GM19395 (cell line): Measurements from ENCODE around the gene MUC16.
"Not testable (repeated sequence)": the region's sequence is repeated elsewhere in the genome, so short reads cannot be mapped to it uniquely, and the experiment has no call there.

Experiments used
- ATAC-seq: cut with Tn5 transposase; IDR thresholded peaks from one replicate; pipeline ENCODE4 v1.9.1; 2021; ENCODE audit warnings: mild to moderate bottlenecking, moderate library complexity; ENCODE audit not compliant: unreplicated experiment

Gene MUC16

DNA sequence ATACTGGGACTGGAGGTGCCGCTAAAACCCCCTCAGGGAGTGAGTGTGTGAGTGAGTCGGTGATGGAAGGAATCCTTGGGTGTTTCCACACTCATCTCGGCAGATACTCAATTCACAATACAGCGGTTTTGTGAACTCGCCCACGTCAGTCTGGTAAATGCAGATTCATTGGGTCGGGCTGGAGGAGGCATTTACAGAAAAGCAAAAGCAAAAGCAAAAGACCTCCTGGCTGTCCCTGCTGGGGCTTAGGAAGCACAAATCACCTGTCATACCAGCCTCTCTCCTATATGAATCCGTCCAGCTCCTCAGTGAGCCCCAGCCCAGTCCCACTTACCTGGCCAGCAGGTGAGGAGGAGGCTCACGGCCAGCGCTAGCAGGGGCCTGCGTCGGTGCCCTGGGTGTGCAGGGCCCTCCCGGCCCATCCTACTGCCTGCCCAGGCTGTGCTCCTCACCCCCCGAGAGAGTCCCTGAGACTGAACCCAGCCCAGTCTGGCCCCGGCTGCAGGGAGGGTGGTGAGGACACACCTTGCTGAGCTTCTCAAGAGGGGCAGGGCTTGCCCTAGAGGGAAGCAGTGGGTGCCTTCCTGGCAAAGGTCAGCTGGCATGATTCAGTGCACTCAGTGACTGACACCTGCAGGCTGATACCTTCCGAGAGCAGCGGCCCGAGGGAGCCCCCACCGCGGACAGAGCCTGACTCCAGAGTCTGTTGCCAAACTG, at the start of gene MUC16:
MUC16 (minus strand) TSS at position 475 of the 717 bp plus-strand sequence.
- no peak for ATAC-seq

- no peak for ATAC-seq
Observed at GRCh38 chr19:9058905-9059667, 48.9 kb upstream of the MUC16 start.

DNA sequence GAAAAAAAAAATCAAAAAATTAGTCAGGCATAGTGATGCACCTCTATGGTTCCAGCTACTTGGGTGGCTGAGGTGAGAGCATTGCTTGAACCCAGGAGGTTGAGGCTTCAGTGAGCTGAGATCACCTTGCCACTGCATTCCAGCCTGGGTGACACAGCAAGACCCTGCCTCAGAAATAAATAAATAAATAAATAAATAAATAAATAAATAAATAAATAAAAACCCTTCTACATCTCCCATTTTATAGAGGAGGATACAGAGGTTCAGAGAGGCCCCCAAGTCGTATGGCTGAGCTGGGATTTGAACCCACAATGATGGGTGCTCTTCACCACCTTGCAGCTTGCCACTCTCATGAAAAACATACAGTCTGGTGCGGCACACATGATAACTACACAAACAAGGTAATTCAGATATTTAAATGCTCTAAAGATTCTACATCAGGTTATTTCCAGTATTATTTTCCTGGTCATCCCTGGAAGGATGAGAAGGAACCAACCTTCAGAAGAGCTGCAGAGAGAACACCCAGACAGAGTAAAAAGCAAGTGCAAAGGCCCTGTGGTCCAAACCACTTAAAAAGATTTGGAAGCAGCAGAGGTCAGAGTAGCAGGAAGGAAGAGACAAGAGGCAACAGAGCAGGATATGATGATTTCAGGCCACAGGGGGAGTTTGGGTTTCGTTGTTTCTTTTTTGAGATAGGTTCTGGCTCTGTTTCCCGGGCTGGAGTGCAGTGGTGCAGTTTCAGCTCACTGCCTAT, 47.5 kb upstream of the MUC16 start:
- ATAC-seq = no peak

DNA sequence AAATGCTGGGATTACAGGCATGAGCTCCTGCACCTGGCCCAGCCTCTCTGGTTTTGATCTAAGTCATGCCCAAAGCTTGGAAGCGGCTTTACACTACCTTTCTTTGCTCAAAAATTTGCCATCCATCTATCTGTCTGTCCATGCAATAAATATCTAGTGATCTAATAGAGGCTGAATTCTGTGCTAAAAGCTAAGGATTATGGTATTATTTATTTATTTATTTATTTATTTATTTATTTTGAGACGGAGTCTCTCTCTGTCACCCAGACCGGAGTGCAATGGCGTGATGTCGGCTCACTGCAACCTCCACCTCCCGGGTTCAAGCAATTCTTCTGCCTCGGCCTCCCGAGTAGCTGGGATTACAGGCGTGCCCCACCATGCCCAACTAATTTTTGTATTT, 45.9 kb upstream of the MUC16 start:
- ATAC-seq = not testable (repeated sequence)

DNA sequence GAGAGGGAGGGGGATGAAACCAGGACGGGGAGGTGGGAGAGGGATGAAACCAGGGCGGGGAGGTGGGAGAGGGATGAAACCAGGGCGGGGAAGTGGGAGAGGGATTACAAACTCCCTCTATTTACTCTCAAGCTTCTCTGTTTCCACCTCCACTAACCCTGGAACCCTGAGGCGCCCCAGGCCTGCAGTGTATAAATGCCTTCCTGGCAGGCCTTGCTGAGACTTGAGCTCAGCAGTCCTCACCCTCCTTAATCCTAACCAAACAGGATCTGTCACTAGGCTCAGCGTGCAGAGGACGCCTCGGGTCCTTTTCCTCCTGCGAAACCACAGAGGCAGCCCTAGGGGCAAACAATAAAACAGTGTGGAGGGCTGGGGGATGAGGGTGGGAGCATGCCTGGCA, 44.6 kb upstream of the MUC16 start:
- ATAC-seq = no peak

DNA sequence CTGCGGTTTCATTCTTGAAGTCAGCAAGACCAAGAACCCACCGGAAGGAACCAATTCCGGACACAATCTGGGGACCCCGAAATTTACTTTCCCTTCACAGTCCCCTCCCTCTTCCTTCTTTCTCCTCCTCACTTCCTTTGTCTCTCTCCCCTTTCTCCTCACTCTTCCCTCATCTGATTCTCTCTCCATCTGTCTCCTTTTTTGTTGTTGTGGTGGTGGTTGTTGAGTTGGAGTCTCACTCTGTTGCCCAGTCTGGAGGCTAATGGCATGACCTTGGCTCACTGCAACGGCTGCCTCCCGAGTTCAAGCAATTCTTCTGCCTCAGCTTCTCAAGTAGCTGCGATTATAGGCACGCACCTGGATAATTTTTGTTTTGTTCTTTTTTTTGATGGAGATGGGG, 44.0 kb upstream of the MUC16 start:
- no peak for ATAC-seq

DNA sequence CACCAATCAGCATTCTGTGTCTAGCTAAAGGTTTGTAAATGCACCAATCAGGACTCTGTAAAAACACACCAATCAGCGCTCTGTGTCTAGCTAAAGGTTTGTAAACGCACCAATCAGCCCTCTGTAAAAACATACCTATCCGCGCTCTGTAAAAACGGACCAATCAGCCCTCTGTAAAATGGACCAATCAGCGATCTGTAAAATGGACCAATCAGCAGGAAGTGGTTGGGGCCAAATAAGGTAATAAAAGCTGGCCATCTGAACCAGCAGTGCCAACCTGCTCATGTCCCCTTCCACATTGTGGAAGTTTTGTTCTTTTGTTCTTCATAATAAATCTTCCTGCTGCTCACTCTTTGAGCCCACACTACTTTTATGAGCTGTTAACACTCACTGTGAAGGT, 43.5 kb upstream of the MUC16 start:
- not testable (repeated sequence) for ATAC-seq

GRCh38 chr19:9052894-9053293, 42.7 kb upstream of the MUC16 start:
- ATAC-seq = no peak

GRCh38 chr19:9046694-9047093, 36.5 kb upstream of the MUC16 start:
- ATAC-seq = no peak

DNA sequence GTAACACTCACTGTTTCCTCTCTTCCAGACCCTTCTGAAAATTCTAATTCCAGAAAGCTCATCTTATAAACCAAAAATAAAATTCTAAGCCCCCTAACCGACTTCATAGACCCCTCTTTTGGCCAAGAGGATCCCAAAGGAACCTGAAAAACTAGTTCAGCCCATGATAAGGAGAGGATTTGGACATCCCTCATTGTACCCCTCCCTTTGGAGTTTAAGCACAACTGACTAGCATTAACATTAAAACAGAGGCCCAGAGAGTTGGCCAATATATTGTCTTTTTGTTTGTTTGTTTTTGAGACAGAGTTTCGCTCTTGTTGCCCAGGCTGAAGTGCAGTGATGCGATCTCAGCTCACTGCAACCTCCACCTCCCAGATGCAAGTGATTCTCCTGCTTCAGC, 34.2 kb upstream of the MUC16 start:
- no peak for ATAC-seq

GRCh38 chr19:9043524-9043923, 33.3 kb upstream of the MUC16 start:
- ATAC-seq = no peak

GRCh38 chr19:9041023-9041422, 30.8 kb upstream of the MUC16 start:
- no peak for ATAC-seq

DNA sequence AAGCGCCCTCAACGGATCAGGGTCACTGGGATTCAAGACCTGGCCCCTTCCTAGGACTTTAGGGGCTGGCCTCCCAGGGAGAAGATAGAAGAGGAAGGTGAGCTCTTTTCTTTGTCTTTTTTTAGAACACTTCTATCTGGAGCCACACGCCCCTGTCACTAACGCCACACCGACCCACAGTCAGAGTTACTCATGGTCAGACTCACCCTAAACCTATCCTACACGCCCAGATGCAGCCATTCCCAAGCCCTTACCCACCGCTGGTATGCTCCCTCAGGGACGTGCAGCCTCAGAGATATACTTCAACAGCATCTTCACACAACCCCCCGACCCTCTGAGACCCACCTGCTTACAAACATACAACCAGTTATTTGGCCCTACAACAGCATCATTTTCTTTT, 29.9 kb upstream of the MUC16 start:
- no peak for ATAC-seq

DNA sequence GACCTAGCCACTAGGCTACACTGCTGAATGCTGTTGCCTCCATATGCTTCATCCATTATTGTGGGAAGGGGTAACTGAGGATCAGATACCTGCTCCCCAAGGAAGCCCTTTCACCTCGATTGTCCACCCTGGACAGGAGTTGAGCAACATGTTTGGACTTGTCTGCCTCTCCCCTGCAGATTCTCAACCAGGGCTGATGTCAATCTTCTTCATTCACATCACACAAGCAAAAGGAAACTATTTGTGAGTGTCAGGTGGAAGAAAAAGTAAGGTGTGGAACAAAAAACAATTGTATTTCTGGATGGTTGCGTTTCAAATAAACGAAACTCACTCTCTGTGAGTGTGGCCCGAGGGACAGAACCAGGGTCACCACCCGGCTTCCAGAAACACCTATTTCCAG, 29.5 kb upstream of the MUC16 start:
- no peak for ATAC-seq

DNA sequence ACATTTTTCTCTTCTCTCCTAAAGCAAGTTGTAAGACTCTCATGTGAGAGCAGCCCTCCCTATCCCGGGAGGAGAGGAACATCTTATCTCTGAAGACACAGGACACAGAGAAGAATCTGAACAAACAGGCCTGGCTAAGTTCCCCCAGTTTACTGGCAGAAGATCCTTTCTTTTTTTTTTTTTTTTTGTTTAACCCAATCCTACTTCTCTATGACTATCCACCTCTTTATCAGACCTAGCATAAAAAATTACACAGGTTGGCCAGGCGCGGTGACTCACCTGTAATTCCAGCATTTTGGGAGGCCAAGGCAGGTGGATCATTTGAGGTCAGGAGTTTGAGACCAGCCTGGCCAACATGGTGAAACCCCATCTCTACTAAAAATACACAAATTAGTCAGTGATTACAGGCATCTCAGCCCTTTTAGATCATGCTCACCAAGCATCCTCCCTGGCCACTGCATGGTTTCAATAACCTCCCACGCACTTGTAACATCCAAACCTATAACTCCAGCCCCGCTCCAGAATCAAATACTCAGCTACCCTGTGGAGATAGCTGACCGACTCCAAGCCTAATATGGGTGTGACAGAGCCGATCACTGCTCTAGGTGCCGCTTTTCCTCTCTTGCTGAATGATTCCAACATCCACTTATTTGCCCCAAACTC, 27.3 kb upstream of the MUC16 start:
- no peak for ATAC-seq

DNA sequence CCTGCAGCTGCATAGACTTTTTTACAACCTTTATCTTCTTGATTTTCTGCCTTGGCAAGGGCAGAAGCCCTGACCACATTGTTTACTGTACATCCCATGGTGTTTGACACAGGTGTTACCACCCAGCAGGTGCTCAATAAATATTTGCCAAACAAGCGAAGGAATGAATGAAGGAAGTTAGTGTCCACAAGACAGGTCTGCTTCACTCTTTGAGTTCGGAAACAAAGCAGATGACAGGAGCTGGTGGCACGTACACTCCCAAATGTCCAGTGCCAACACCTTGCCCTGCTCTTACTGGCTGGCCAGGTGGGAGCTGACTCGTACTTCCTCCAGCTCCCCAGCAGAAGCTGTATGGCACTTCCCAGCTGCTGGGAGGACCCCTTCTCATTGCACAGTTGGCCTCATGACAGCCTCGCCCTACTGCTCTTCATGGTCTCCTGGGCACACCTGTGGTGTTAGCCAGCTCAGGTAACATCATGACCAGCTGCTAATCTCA, 22.0 kb upstream of the MUC16 start:
- ATAC-seq = no peak

DNA sequence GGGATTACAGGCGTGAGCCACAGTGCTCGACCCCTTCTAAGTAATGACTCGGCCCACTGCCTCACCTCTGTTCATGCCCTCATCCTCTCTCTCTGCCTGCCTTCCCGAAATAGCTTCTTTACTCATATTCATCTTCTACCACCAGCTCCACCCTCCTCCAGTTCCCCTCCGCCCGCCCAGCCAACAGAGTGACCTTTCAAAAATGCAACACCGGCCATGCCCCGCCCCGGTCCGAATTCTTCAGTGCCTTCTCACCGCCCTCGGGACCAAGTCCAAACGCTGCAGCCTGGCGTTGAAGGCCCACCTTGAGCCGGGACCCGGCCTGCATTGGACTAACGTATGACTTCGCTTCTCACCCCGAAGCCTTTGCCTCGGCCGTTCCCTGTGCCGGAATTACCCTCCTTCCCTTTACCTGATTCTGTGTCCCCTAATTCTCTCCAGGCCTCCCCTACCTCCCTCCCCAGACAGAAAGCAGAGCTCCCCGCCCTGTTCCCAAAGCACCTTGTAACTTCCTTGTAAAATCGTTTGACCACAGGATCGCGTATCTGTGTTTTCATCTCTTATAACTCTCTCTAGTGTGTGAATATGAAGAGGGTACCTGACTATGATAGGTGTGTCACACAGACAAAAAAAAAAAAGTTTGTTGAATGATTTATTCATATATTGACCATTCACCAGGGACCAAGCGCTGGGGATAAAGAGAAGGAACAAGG, 8.1 kb upstream of the MUC16 start:
- no peak for ATAC-seq

GRCh38 chr19:9014803-9015202, 4.6 kb upstream of the MUC16 start:
- ATAC-seq = no peak

- ATAC-seq = no peak
Observed at GRCh38 chr19:9013988-9014387, 3.8 kb upstream of the MUC16 start.

DNA sequence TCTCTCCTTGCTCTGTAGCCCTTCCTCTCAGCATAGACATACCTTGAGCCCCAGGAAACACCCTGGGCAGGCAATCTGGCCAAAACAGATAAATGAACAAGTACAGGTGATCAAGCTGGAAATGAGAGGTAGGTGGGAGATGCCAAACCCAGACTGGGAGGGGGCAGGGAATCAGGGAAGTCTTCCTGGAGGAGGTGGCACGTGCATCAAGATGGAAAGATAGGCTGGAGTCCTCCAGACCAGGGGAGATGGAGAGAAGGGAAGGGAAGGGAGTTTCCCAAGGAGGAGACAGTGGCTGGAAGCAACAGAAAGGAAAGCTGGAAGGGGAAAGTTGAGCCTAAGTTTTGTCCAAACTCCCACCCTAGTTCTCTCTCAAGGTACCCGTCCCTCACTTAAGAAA, 1.7 kb upstream of the MUC16 start:
- ATAC-seq = no peak
